Esophagus squamous epithelium (tissue), 5 donors: ENCODE data around the gene ANGPTL2. TPM values are rescaled to one million over a fixed set of nuclear protein-coding genes. Genes with fewer than 3 reads are reported as not detected.
"Not testable (repeated sequence)": the region's sequence is repeated elsewhere in the genome, so short reads cannot be mapped to it uniquely, and the experiment has no call there.

ENCODE experiments used
- DNase-seq: peaks from one replicate; lab custom pipeline; 2025; lab: John Stamatoyannopoulos, UW
- H3K27ac ChIP-seq, 4 donors: fragments of 200-600 bp; sonication (generic); one replicate each; pipeline ENCODE4 v1.5.1; 2016 to 2019; ENCODE audit warnings: mild to moderate bottlenecking in 1 of 4
- H3K27me3 ChIP-seq, 4 donors: fragments of 200-600 bp; sonication (generic); 1 replicate in 3 of 4; 2 replicates in 1 of 4; pipeline versions ENCODE4 v1.5.1 to v1.6.0; 2017 to 2021; ENCODE audit warnings: antibody characterized with exemption in 1 of 4
- H3K36me3 ChIP-seq, 3 donors: fragments of 200-600 bp; sonication (generic); one replicate each; pipeline ENCODE4 v1.5.1; 2016 to 2019
- H3K4me1 ChIP-seq, 3 donors: fragments of 200-600 bp; sonication (generic); one replicate each; pipeline ENCODE4 v1.5.1; 2017 to 2019
- H3K4me3 ChIP-seq, 4 donors: fragments of 200-600 bp; sonication (generic); 1 replicate in 3 of 4; 2 replicates in 1 of 4; pipeline ENCODE4 v1.5.1; 2016 to 2019; ENCODE audit warnings: mild to moderate bottlenecking in 2 of 4, moderate library complexity in 1 of 4
- H3K9me3 ChIP-seq, 3 donors: fragments of 200-600 bp; sonication (generic); one replicate each; pipeline ENCODE4 v1.5.1; 2016 to 2019
- CTCF ChIP-seq, 6 experiments: fragments of 450-650 bp in 4 of 6; fragments of 200-600 bp in 2 of 6; sonication (generic) in 2 of 6; IDR thresholded peaks; one replicate each; pipeline ENCODE4 v1.5.1; 2016 to 2019; ENCODE audit warnings: antibody characterized with exemption in 6 of 6, mild to moderate bottlenecking in 4 of 6, moderate library complexity in 4 of 6
- POLR2A ChIP-seq, 4 donors: fragments of 450-650 bp; IDR thresholded peaks; one replicate each; pipeline ENCODE4 v1.6.1; 2017; ENCODE audit warnings: antibody characterized with exemption in 4 of 4, mild to moderate bottlenecking in 4 of 4, moderate library complexity in 3 of 4
- WGBS, 2 donors: methylation state at CpG; one replicate each; pipeline ENCODE4 v1.1.5; 2018; 5-methylcytosine and 5-hydroxymethylcytosine counted together
- intact Hi-C: fragments of 100-400 bp; cut with DNase I; formaldehyde crosslinking; loops from one replicate; pipeline ENCODE4 v1.15.0; 2022
- total RNA-seq, 4 donors: library from RNA; depleted of rRNA; stranded (reverse); fragments of >200 nt; gene quantifications; one replicate each; pipeline ENCODE4 v1.1.0, GENCODE V29; 2016
- donor health status: DM: yes; HTN: yes; CAD: no.

Gene ANGPTL2
- 10 to 100 TPM in 1 of 4 donors, 1 to 10 TPM in 3; 2.4 to 24.6 (median 7.6) TPM for total RNA-seq

DNA sequence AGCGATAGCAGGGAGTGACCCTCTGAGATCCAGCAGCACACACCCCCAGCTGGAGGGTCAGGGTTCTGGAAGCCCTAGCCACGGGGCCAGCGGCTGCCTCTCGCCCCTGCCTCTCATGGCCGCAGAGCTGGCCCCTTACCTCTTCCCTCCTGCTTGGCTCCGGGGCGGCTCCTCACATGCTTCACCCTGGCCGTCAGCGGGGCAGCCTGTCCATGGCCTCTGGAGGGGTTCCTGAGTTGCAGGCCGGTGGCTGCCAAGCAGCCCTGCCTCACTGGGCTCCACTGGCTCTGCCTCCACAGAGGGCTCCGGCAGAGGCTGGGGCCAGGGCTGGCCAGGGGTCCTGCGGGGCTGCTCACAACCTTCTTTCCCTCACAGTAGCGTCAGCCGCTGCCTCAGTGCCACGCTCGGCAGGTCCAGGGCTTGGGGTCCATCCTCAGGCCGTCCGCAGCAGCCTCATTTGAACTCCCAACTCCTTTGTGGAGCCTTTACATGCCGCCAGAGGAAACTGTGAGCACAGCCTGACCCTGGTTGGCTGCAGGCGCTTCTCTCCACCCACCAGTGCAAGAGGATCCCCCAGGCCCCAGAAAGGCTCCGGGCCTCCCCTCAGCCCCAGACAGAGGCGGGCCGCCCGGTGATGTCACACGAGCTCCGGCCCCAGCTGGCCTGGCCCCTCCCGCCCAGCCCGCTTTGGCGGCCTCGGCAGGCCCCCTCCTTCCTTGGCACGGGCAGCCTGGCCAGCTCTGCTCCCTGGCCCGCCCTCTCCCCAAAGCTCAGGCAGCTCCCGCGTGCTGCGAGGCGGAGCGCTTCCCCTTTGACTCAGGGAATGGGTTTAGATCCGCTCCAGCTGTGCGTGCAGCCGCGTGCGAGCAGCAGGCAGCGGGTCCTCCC is at the start of gene ANGPTL2:
Gene ANGPTL2 (minus strand): TSS at position 460 of the 888 bp plus-strand sequence. CDS start 13,904 bp downstream, outside the sequence.
- Histone ChIP-seq H3K4me1 (peaks cover 18 to 74% (median 35%) of the 10 kb centered on the region in 3 donors), H3K27ac (peak within 1 kb of the TSS; percentile 79 to 96 (median 92)), H3K4me3 (peak within 1 kb of the TSS; percentile 32 to 69 (median 60)), H3K27me3 (peaks cover 0 to 5% (median 0%) of the 10 kb centered on the region in 4 donors), H3K36me3 (peaks cover 0 to 6% (median 0%) of the 10 kb centered on the region in 3 donors), H3K9me3 (no peaks in the 10 kb centered on the region)
- DNase-seq, result peak; percentile 30
- TF ChIP-seq POLR2A (IDR thresholded peaks at IDR 0.05) (peak in 2 of 4 donors; percentile 65 to 72), CTCF (IDR thresholded peaks at IDR 0.05) (no peak)
- 6% methylated on average over 14 of the region's 43 CpGs; no CpG with 5 or more reads in 1 of the 2 donors for WGBS, 2 donors
- intact Hi-C loops, result loop anchor here (5.0 kb wide), 1 partner anchor 75 kb away; no protein-coding TSS in a partner anchor

GRCh38 chr9:127171348-127171747 is 48.9 kb upstream of the ANGPTL2 start:
- intact Hi-C loops, H3K27me3 ChIP-seq, H3K4me3 ChIP-seq, H3K9me3 ChIP-seq, H3K27ac ChIP-seq, DNase-seq, H3K36me3 ChIP-seq: not testable (repeated sequence)
- H3K4me1 ChIP-seq, result peaks cover 0 to 19% (median 5%) of the 10 kb centered on the region in 3 donors
- WGBS, 2 donors, result 93 to 97% methylated on average over 9 of the region's 9 CpGs

DNA sequence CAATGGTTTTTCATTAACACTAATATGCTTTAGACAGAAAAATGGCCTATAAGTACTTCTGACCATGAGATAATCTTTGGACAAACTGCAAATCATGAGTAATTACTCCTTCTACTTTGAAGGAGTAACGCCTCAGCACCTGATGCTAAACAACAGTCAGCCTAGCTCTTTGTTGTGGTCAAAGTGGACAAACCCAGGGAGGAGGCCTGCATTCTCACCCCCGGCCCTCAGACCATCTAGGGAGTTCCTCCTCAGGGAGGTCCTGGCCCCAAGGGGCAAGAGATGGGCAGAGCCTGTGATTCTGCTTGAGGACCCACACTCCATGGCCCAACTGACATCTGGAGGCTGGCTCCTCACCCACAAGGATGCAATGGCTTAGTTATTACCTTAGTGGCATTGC is 48.2 kb upstream of the ANGPTL2 start:
- WGBS, 2 donors, result 79 to 83% methylated on average over 2 of the region's 2 CpGs
- peaks cover 0 to 21% (median 5%) of the 10 kb centered on the region in 3 donors for H3K4me1 ChIP-seq
- H3K27ac ChIP-seq, result no peak overlapping the region
- no peaks in the 10 kb centered on the region for H3K27me3 ChIP-seq
- H3K9me3 ChIP-seq, result no peaks in the 10 kb centered on the region
- TF ChIP-seq CTCF (IDR thresholded peaks at IDR 0.05) (no peak), POLR2A (IDR thresholded peaks at IDR 0.05) (no peak)
- intact Hi-C loops, result no loop called here
- H3K4me3 ChIP-seq, result no peak overlapping the region
- H3K36me3 ChIP-seq, result peaks cover 0 to 9% (median 0%) of the 10 kb centered on the region in 3 donors
- DNase-seq, result no peak

DNA sequence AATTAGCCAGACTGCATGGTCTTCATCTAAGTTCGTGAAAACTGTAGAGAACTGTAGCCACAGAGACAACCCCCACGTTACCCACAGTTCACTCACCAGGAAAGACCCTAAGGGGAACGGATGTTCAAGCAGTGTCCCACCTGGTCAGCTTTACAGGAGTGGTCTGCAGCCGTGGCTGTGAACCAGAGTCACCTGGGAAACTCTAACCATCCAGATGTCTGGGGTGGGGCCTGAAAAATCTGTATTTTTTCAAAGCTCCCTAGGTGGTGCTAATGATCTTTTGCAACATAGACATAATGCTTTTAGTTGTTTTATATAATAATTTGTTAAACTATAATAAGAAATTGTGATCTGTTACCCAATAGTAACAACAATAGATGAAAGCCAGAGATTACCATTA is 47.7 kb upstream of the ANGPTL2 start:
- Histone ChIP-seq H3K36me3 (peaks cover 0 to 6% (median 0%) of the 10 kb centered on the region in 3 donors), H3K9me3 (no peaks in the 10 kb centered on the region), H3K4me3 (no peak overlapping the region), H3K27ac (no peak overlapping the region), H3K4me1 (peaks cover 0 to 21% (median 5%) of the 10 kb centered on the region in 3 donors), H3K27me3 (no peaks in the 10 kb centered on the region)
- no peak for DNase-seq
- WGBS, 2 donors, result 86 to 95% methylated on average over 4 of the region's 4 CpGs
- intact Hi-C loops, result no loop called here
- TF ChIP-seq POLR2A (IDR thresholded peaks at IDR 0.05) (no peak), CTCF (IDR thresholded peaks at IDR 0.05) (no peak)

DNA sequence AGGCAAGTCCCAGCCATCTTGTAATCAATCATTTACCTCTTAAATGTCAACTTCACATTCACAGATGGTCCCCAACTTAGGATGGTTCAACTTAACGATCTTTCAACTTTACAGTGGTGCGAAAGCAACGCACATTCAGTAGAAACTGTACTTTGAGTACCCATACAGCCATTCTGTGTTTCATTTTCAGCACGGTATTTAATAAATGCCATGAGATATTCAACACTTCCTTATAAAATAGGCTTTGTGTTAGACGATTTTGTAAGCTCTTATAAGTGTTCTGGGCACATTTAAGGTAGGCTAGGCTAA is 47.1 kb upstream of the ANGPTL2 start:
- H3K4me1 ChIP-seq, result peaks cover 0 to 21% (median 5%) of the 10 kb centered on the region in 3 donors
- no peaks in the 10 kb centered on the region for H3K9me3 ChIP-seq
- H3K4me3 ChIP-seq, result no peak overlapping the region
- 67 to 72% methylated on average over 5 of the region's 5 CpGs for WGBS, 2 donors
- no peak for DNase-seq
- H3K27ac ChIP-seq, result no peak overlapping the region
- intact Hi-C loops, result no loop called here
- no peak for TF ChIP-seq CTCF (IDR thresholded peaks at IDR 0.05)
- no peak for TF ChIP-seq POLR2A (IDR thresholded peaks at IDR 0.05)
- H3K36me3 ChIP-seq, result peaks cover 0 to under 1% (median 0%) of the 10 kb centered on the region in 3 donors
- no peaks in the 10 kb centered on the region for H3K27me3 ChIP-seq
